NCI-H446 treated with DMSO at 0.1 percent for 48 hours (cell line): ENCODE data around the gene WDHD1.
"Not testable (repeated sequence)": the region's sequence is repeated elsewhere in the genome, so short reads cannot be mapped to it uniquely, and the experiment has no call there.

ENCODE experiments used
- DNase-seq: peaks from one replicate; lab custom pipeline; 2025; lab: John Stamatoyannopoulos, UW

The WDHD1 gene

GRCh38 chr14:55026793-55027561, at the start of gene WDHD1, which contains the start of gene SOCS4:
Gene WDHD1 (minus strand): TSS chr14:55027099. CDS start chr14:55026787, 312 bp downstream.
Gene SOCS4 (plus strand): TSS chr14:55027236. CDS start chr14:55043042, 15,806 bp downstream.
- peak; percentile 89 for DNase-seq

DNA sequence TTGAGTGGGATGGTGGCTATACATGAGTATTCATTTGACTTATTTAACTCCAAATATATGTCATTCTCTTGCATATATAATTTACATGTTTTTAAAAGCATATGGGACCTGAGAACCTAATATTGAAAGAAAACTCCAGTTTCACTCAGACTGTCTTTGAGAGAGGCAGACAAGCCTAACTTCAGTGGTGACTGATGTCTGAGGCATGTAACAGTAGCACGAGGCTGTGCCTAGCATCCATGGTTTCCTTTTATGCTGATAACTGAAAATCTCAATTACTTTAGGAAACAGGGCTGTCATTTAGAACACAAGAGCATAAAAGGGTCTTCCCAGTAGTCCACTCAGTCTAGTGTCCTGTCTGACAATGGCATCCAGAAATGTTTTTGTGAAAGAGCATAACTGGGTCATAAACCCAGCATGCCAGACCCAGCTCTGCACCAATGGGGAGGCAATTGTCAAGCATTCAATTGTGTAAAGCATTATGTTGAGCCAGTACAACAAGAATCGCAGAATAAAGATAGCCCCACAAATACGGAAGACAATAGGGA, 48.8 kb upstream of the WDHD1 start:
- no peak for DNase-seq

- no peak for DNase-seq
Observed at GRCh38 chr14:55074662-55075061, 47.8 kb upstream of the WDHD1 start.

DNA sequence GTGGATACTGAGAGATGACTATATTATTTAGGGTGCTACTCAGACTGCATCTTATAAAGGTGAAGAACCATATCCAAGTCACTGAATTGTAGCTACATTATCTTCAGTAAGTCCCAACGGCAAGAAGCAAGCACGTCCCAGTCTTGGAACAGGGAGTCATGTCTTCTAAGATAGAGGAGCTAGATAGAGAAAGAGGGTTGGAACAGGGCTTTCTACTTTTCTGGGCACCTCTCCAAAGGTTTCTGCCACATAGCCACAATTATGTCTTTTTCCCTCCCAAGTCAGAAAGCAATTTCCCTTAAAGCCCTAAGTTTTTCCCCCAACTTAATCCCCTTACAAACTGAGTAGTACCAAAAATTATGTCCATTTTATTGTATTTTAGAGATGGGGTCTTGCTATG, 47.0 kb upstream of the WDHD1 start:
- DNase-seq, result no peak

DNA sequence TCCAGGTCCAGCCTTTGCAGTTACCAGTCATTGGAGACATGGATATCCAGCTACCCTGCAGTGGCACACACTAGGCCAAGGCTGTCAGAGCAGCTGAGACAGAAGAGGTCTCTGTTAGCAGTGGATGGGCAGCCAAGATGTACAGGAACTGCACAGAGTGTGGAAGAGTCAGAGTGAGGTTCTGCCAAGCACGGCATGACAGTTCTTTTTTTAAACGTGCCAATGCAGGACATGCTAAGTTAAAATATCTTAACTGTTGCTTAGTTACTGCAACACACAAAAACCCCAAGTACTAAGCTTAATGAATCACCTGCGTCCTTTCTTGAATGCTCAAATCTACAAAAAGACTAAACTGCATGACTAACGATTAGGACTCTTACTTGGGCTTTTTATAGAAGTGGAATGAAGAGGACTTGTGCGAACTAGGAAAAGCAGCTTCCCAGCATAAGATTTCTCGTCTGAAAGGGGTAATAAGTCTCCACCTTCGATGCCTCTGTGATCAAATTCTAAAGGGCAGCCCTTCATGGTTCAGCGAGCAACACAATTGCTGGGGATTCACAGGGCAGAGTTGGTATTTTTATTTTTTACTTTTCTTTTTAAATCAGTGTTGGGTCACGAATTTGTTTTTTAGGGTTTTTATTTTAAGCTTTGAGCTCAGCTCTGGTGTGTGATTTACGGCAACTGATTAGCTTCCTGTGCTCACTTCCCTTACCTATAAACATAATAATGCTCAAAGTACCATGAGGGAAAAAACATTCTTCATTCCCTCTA, 45.2 kb upstream of the WDHD1 start:
- no peak for DNase-seq

GRCh38 chr14:55070981-55071411, 44.1 kb upstream of the WDHD1 start:
- no peak for DNase-seq

GRCh38 chr14:55066223-55066622, 39.3 kb upstream of the WDHD1 start:
- no peak for DNase-seq

- DNase-seq, result no peak
Observed at GRCh38 chr14:55065411-55065810, 38.5 kb upstream of the WDHD1 start.

- not testable (repeated sequence) for DNase-seq
Observed at GRCh38 chr14:55064896-55065295, 38.0 kb upstream of the WDHD1 start.

GRCh38 chr14:55062517-55063351, 35.8 kb upstream of the WDHD1 start:
- peak; percentile 85 for DNase-seq

- DNase-seq, result no peak
Observed at GRCh38 chr14:55059333-55059732, 32.4 kb upstream of the WDHD1 start.

DNA sequence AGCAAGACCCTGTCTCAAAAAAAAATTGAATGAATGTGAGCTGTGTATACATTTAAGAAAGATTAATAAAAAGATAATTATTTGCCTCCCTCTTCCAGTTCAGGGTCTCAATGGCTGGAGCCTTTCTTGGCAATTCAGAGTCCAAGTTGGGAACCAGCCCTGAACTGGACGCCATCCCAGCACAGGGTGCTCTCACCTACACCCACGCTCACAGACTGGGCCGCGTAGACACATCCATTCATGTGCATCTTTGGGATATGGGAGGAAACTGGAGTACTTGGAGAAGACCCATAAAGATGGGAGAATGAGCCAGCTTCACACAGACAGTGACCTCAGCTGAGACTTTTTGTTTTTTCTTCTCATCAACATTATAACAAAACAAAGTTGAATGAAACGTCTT, 31.0 kb upstream of the WDHD1 start:
- DNase-seq, result no peak

- no peak for DNase-seq
Observed at GRCh38 chr14:55054098-55054497, 27.2 kb upstream of the WDHD1 start.

- DNase-seq, result no peak
Observed at GRCh38 chr14:55053500-55053899, 26.6 kb upstream of the WDHD1 start.

- DNase-seq, result no peak
Observed at GRCh38 chr14:55053018-55053417, 26.1 kb upstream of the WDHD1 start.

DNA sequence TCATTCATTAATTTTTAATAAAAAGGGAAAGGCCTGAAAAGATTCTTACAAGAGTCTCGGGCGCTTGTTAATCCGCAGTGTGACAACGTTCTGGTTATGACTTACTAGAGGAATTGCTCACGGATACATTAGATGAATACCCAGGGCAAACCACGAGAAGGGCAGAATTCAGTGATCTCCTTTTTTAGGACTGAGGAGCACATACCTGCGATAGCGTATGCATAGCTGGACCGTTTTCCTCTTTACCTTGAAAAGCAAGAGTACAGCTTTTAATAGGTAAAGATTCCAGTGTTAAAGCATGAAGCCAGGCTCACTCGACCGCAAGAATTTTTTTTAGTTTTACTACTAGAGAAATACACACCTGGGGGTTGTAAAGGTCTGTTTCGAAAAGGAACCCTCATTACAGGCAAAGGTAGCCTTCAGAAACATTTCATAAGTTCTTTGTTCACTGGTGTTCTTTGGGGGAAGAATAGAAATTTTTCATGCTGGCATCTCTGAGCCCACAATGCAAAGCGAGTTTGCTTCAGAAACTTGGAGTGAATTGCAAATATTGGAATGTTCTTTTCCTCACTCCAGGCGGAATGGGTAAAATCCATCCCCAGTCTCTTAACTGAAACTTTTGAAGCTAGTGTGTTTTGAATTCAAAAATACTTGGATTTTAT, 25.5 kb upstream of the WDHD1 start:
- no peak for DNase-seq

DNA sequence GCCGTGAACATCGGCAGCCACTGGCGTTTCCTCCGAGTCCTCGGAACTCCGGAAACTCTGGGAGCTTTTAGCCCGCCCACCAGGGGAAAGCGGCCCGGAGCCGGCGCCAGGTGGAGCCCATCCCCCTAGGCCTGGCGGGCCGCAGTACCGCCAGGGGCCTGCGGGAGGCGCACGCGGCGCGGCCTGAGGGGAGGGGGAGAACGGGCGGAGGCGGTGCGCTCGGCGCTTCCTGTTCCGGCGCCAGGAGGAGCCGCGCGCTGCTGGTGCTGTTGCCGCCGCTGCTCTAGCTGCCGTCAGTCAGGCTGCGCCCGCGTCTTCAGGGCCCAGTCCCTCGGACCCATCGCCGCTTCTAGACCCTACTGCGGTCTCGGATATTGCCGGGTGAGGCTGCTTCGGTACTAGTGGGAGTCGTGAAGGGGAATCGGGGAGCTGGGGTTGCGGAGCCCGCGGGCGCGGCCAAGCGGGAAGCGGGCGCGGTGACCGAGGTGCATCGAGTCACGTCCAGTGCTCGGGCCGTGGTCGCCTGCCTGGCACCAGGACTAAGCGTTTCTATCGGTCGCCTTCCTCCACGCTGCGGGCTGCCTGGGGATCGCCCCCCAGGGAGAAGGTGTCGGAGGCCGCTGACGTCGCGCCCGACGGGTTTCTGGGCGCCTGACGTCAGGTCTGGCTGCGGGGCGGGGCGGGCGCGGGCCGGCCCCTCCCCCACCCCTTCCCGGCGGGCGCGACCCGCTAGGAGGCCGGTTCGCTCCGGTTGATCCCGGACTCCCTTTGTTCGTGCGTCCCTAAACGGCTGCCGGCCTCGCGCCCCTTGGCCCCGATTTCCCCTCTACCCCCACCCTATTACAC, 24.7 kb upstream of the WDHD1 start, which contains the start of gene MAPK1IP1L:
TSS of gene MAPK1IP1L (plus strand) at position 225 of the 846 bp plus-strand sequence. CDS start 10,037 bp downstream, outside the sequence.
- peak; percentile 82 for DNase-seq

GRCh38 chr14:55051165-55051422, 24.2 kb upstream of the WDHD1 start:
- no peak for DNase-seq

DNA sequence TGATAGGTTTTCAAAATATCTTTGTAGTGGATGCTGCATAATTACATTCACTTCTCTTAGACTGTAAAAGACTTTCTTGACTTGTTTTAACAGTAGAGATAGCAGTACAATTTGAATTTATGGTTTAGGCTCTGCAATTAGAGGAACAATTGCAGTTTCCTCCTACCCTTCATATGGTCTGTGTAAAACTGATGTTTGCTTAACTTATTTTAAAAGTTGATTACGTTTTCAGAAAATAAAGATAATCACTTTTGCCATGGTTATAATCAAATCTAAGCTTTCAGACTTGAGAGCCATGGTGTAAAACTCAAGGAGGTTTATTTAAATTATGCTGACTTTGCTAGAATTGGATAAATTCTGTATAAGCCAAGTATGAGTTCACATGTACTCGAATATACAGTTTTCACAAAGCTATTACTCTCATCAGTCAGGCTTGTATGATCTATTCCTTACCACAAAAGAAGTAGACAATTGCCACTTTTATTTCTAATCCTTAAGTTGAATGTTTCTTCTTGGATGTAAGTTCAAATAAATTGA, 22.1 kb upstream of the WDHD1 start:
- DNase-seq, result no peak

DNA sequence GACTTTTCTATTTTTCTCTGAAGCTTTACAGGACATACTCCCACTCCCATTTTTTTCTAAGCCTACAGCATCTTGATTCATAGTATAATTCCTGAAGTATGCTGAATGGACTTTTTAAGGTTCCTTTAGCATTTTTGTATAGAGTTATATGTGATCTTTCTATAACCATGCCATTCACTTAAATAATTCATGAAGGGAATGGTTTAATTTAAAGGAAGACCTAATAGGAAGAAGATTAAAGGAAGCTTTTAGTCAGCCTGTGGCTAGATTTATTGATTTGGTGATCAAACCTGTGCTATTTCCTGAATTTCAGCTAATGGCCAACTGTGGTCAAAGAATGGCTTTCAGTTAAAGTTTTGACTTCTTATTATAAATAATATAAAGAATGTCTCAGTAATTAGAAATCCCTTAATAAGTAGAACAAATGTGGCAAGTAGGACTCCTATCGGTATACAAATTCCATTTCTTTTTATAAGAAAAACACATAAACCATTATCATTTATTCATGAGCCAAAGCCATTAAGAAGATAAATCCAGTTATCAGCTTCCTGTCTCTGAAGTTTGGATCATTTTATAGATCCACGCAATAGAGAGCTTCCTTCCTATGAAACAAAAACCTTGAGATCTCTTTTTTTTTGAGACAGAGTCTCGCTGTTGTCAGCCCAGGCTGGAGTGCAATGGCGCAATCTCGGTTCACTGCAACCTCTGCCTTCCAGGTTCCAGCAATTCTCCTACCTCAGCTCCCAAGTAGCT, 20.6 kb upstream of the WDHD1 start:
- no peak for DNase-seq
